CD14-positive monocyte (primary cell): ENCODE results near the gene ABCA2. TPM values are rescaled to one million over a fixed set of nuclear protein-coding genes. Genes with fewer than 3 reads are reported as not detected.

Experiments used
- DNase-seq, 3 donors: peaks; one replicate each; pipeline ENCODE4 v3.0.0-alpha.2; 2011 to 2022
- H2AFZ ChIP-seq: 2 replicates; pipeline ENCODE4 v1.6.0; 2012; ENCODE audit warnings: mild to moderate bottlenecking, low read depth, low read length, inconsistent platforms; ENCODE audit not compliant: insufficient read depth, poor library complexity, severe bottlenecking
- H3K27ac ChIP-seq, 2 donors: 1 replicate in 1 of 2; 2 replicates in 1 of 2; pipeline ENCODE4 v1.5.1; 2012 to 2013; ENCODE audit warnings: low read length in 2 of 2, control low read depth in 1 of 2, inconsistent platforms in 1 of 2, low read depth in 1 of 2, mild to moderate bottlenecking in 1 of 2
- H3K27me3 ChIP-seq, 2 donors: one replicate each; pipeline versions ENCODE4 v1.6.0 to v1.6.1; 2011 to 2013; ENCODE audit warnings: low read length in 2 of 2; ENCODE audit not compliant: control insufficient read depth in 2 of 2, insufficient read depth in 2 of 2
- H3K36me3 ChIP-seq, 2 donors: replicated peaks in 1 of 2; 1 replicate in 1 of 2; 2 replicates in 1 of 2; pipeline versions ENCODE4 v1.5.1 to v1.6.1; 2012 to 2013; ENCODE audit warnings: low read length in 2 of 2, control low read depth in 1 of 2, inconsistent platforms in 1 of 2, mild to moderate bottlenecking in 1 of 2; ENCODE audit not compliant: insufficient read depth in 2 of 2, control insufficient read depth in 1 of 2
- H3K4me1 ChIP-seq, 2 donors: 1 replicate in 1 of 2; 2 replicates in 1 of 2; pipeline versions ENCODE4 v1.5.1 to v1.6.1; 2012 to 2013; ENCODE audit warnings: low read length in 2 of 2, control low read depth in 1 of 2, inconsistent platforms in 1 of 2, mild to moderate bottlenecking in 1 of 2, moderate library complexity in 1 of 2; ENCODE audit not compliant: insufficient read depth in 2 of 2, control insufficient read depth in 1 of 2
- H3K4me2 ChIP-seq: replicated peaks from 2 replicates; pipeline ENCODE3; 2012; ENCODE audit warnings: low read length, moderate library complexity, mild to moderate bottlenecking; ENCODE audit not compliant: poor library complexity, severe bottlenecking; ENCODE audit errors: extremely low read depth
- H3K4me3 ChIP-seq, 3 experiments: fragments of 200-600 bp in 1 of 3; sonication (generic) in 1 of 3; replicated peaks in 1 of 3; 1 replicate in 2 of 3; 2 replicates in 1 of 3; pipeline ENCODE4 v1.5.1; 2011 to 2013; ENCODE audit warnings: low read length in 3 of 3, mild to moderate bottlenecking in 3 of 3, control low read depth in 2 of 3, low read depth in 2 of 3, inconsistent platforms in 1 of 3, moderate library complexity in 1 of 3
- H3K79me2 ChIP-seq: 2 replicates; pipeline ENCODE4 v1.6.0; 2012; ENCODE audit warnings: mild to moderate bottlenecking, control low read depth, inconsistent platforms, low read length, moderate library complexity; ENCODE audit not compliant: insufficient read depth
- H3K9ac ChIP-seq: 2 replicates; pipeline ENCODE4 v1.6.0; 2017; ENCODE audit warnings: low read length, mild to moderate bottlenecking; ENCODE audit not compliant: insufficient read depth, poor library complexity, severe bottlenecking
- H3K9me3 ChIP-seq, 2 donors: replicated peaks in 1 of 2; 1 replicate in 1 of 2; 2 replicates in 1 of 2; pipeline versions ENCODE4 v1.5.1 to v1.6.1; 2012 to 2013; ENCODE audit warnings: low read length in 2 of 2, control low read depth in 1 of 2; ENCODE audit not compliant: control insufficient read depth in 1 of 2, insufficient read depth in 1 of 2
- H4K20me1 ChIP-seq: 2 replicates; pipeline ENCODE4 v1.6.0; 2012; ENCODE audit warnings: mild to moderate bottlenecking, low read length, control low read depth, moderate library complexity; ENCODE audit not compliant: insufficient read depth
- H3K27ac Mint-ChIP-seq, 7 donors: one replicate each; pipeline ENCODE4 v1.8.0; 2020; ENCODE audit warnings: mild to moderate bottlenecking in 7 of 7, mixed read lengths in 7 of 7, moderate library complexity in 6 of 7, inconsistent platforms in 2 of 7
- H3K27me3 Mint-ChIP-seq, 3 donors: one replicate each; pipeline ENCODE4 v1.8.0; 2021 to 2022; ENCODE audit warnings: low read depth in 3 of 3, mild to moderate bottlenecking in 3 of 3, mixed read lengths in 3 of 3, moderate library complexity in 3 of 3, inconsistent platforms in 1 of 3
- H3K36me3 Mint-ChIP-seq, 2 donors: one replicate each; pipeline ENCODE4 v1.8.0; 2020; ENCODE audit warnings: mixed read lengths in 2 of 2, inconsistent platforms in 1 of 2, mild to moderate bottlenecking in 1 of 2
- H3K4me1 Mint-ChIP-seq: one replicate; pipeline ENCODE4 v1.8.0; 2020; ENCODE audit warnings: mild to moderate bottlenecking, mixed read lengths
- H3K4me3 Mint-ChIP-seq, 2 donors: one replicate each; pipeline ENCODE4 v1.8.0; 2020; ENCODE audit warnings: mild to moderate bottlenecking in 2 of 2, mixed read lengths in 2 of 2, moderate library complexity in 1 of 2
- H3K9me3 Mint-ChIP-seq, 7 donors: one replicate each; pipeline ENCODE4 v1.8.0; 2020 to 2022; ENCODE audit warnings: mixed read lengths in 7 of 7, mild to moderate bottlenecking in 6 of 7, moderate library complexity in 6 of 7, inconsistent platforms in 2 of 7
- WGBS: methylation state at CpG from one replicate; pipeline ENCODE4 v1.1.5; 2013; ENCODE audit warnings: missing lambda C conversion rate; ENCODE audit not compliant: insufficient coverage; 5-methylcytosine and 5-hydroxymethylcytosine counted together
- intact Hi-C, 2 donors: fragments of 100-400 bp; cut with micrococcal nuclease; formaldehyde crosslinking; loops; one replicate each; pipeline versions ENCODE4 v1.15.0 to v1.15.1; 2023
- polyA plus RNA-seq, 3 donors: library from polyadenylated mRNA; depleted of rRNA in 1 of 3; unstranded in 2 of 3; stranded (reverse) in 1 of 3; fragments of 300-500 nt in 2 of 3; fragments of >200 nt in 1 of 3; fragmentation: Illumina TruSeq in 2 of 3; gene quantifications; 1 replicate in 2 of 3; 2 replicates in 1 of 3; pipeline ENCODE4 v1.2.3, GENCODE V29; 2012 to 2021
- TF ChIP-seq, protein P1 (sequence below): fragments of 200-600 bp; IDR thresholded peaks from one replicate; pipeline ENCODE4 v1.8.0; 2022; ENCODE audit warnings: antibody characterized with exemption, mild to moderate bottlenecking

The ABCA2 gene
- polyA plus RNA-seq, 3 donors = 0.18 to 30.7 (median 0.40) TPM

GRCh38 chr9:136972335-136972734 lies 55.7 kb downstream of the ABCA2 start:
- Histone ChIP-seq H3K27me3 (peaks cover 0 to 15% of the 10 kb centered on the region in 2 donors), H2AFZ (no peak overlapping the region), H3K36me3 (no peaks in the 10 kb centered on the region), H3K4me1 (peaks cover 17 to 30% of the 10 kb centered on the region in 2 donors), H3K79me2 (no peaks in the 10 kb centered on the region), H3K9me3 (no peaks in the 10 kb centered on the region), H3K9ac (no peak overlapping the region), H3K4me3 (no peak overlapping the region), H3K27ac (no peak overlapping the region), H3K4me2 (no peak overlapping the region), H4K20me1 (no peaks in the 10 kb centered on the region)
- DNase-seq = no peak
- no peak overlapping the region for H3K27ac Mint-ChIP-seq
- no peak overlapping the region for H3K4me3 Mint-ChIP-seq
- WGBS = 96% methylated on average over 10 of the region's 11 CpGs
- intact Hi-C loops = no loop called here
- H3K36me3 Mint-ChIP-seq = no peaks in the 10 kb centered on the region
- no peaks in the 10 kb centered on the region for H3K9me3 Mint-ChIP-seq
- peaks cover 19% of the 10 kb centered on the region for H3K4me1 Mint-ChIP-seq
- TF ChIP-seq, protein P1, sequence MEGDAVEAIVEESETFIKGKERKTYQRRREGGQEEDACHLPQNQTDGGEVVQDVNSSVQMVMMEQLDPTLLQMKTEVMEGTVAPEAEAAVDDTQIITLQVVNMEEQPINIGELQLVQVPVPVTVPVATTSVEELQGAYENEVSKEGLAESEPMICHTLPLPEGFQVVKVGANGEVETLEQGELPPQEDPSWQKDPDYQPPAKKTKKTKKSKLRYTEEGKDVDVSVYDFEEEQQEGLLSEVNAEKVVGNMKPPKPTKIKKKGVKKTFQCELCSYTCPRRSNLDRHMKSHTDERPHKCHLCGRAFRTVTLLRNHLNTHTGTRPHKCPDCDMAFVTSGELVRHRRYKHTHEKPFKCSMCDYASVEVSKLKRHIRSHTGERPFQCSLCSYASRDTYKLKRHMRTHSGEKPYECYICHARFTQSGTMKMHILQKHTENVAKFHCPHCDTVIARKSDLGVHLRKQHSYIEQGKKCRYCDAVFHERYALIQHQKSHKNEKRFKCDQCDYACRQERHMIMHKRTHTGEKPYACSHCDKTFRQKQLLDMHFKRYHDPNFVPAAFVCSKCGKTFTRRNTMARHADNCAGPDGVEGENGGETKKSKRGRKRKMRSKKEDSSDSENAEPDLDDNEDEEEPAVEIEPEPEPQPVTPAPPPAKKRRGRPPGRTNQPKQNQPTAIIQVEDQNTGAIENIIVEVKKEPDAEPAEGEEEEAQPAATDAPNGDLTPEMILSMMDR = no peak
- peaks cover 7 to 32% (median 13%) of the 10 kb centered on the region in 3 donors for H3K27me3 Mint-ChIP-seq

- Mint-ChIP-seq H3K27me3 (peaks cover 8 to 28% (median 10%) of the 10 kb centered on the region in 3 donors), H3K4me1 (peaks cover 22% of the 10 kb centered on the region), H3K27ac (no peak overlapping the region), H3K36me3 (no peaks in the 10 kb centered on the region), H3K9me3 (no peaks in the 10 kb centered on the region), H3K4me3 (no peak overlapping the region)
- 96% methylated on average over 12 of the region's 14 CpGs for WGBS
- Histone ChIP-seq H3K9me3 (no peaks in the 10 kb centered on the region), H4K20me1 (no peaks in the 10 kb centered on the region), H3K4me2 (no peak overlapping the region), H3K4me3 (no peak overlapping the region), H3K27me3 (peaks cover 0 to 9% of the 10 kb centered on the region in 2 donors), H3K4me1 (peaks cover 17 to 30% of the 10 kb centered on the region in 2 donors), H3K27ac (no peak overlapping the region), H3K36me3 (no peaks in the 10 kb centered on the region), H2AFZ (no peak overlapping the region), H3K79me2 (no peaks in the 10 kb centered on the region), H3K9ac (no peak overlapping the region)
- intact Hi-C loops = no loop called here
- TF ChIP-seq, protein P1 = no peak
- no peak for DNase-seq
Measured at GRCh38 chr9:136971746-136972145, 56.3 kb downstream of the ABCA2 start.
